ENCODE results near the gene PSG11.
"Not testable (repeated sequence)": the region's sequence is repeated elsewhere in the genome, so short reads cannot be mapped to it uniquely, and the experiment has no call there.

The PSG11 gene

DNA sequence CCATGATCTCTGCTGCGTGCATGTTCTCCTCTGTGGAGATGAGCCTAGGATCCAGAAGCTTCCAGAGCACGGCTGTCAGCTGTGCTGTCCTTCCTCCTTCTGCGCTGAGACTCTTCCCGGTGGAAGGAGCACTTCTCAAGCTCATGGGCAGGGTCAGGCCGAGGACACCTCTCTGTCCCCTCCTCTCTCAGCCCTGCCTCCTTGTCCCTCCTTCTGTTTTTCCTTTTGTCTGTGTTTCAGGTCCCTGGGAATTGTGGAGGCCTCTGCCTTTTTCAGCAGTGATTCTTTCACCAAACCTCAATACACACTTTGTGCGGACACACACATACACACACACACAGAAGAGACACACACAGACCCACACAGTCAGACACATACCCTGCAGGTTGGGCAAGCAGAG is at the start of gene PSG11:
PSG11 (minus strand) TSS at position 101 of the 400 bp plus-strand sequence; CDS start at position 4, 97 bp downstream.
- DNase-seq: not testable (repeated sequence)

DNA sequence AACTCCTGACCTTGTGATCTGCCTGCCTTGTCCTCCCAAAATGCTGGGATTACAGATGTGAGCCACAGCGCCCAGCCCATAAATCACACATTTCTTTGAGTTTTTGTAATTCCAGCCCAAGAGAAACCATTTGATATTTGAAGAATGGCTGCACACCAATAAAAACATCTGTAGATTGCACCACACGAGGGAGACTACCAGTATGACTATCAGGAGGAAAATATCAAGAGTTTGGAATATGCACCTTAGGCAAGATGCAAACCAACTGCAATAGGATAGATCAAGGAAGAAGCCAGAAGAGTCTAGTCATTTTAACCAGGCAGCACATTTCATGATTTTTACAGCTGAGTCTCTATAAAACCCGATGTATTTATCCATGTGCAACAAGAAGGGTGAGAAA is 36.1 kb upstream of the PSG11 start:
- not testable (repeated sequence) for DNase-seq

DNA sequence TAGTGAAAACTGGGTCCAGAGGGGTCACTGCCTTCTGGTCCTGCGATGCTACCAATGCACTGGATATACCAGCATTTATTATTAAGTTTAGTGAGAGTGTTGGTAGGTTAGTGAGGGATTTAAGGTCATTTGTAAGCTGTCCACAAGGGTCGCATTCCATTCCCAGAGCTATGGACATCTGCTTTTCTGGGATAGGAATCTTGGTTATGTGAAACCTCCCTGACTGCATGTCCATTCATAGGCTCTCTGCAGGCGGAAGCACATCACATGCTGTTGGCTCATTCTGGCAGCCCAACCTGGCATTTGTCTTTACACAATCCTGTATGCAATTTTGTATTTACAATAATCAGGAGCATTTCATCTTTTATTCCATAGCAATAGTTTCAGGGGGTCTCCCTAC is 35.1 kb upstream of the PSG11 start:
- DNase-seq: not testable (repeated sequence)

DNA sequence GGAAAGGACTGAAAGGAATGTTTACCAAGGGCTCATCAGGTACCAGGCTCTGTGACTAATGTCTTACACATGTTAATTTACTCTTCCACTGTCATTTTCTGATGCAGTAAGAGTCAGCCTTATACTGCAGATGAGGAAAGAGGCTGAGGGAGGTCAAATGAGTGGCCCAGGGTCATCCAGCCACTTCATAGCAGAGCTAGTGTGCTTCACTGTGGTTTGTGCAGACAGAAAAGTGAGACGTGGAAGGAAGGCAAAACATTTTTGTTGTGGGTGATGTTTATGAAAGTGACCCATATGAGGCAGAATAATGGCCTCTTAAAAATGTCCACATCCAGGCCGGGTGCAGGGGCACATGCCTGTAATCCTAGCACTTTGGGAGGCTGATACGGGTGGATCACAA is 34.0 kb upstream of the PSG11 start:
- not testable (repeated sequence) for DNase-seq

DNA sequence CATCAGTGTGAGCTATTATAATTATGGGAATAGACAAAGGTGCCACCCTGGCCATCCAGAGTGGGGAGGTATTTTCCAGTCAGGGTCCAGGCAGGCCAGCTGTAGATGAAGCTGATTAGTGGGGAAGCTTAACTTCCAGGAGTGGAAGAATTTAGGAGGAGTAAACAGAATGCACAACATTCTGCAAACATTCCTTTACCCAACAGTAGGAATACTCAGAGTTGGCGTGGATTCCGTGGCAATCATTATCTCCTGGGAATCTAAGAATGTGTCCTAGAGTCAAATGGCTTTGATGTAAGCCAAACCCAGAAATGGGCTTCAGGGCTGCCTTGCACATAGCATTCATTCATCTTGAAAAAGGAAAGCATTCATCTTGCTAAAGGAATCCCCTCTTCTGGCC is 33.2 kb upstream of the PSG11 start:
- not testable (repeated sequence) for DNase-seq

DNA sequence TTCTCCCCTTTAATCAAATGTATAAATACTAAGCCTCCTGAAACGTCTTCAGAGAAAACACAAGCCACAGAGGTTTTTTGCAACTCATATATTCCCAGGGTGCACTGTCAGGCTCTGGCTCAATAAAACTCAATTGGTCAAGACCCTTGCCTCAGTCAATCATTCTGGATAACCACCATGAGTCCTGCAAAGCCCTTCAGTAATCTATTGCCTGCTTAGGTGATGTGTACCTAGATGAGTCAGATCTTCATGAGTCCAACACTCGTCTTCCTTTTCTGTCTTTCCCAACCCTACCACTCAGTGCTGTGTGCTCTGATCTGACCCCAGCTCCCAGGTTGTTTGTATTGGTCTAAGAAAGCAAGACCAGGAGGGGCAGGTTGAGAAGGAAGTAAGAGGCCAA is 32.2 kb upstream of the PSG11 start:
- DNase-seq: not testable (repeated sequence)

DNA sequence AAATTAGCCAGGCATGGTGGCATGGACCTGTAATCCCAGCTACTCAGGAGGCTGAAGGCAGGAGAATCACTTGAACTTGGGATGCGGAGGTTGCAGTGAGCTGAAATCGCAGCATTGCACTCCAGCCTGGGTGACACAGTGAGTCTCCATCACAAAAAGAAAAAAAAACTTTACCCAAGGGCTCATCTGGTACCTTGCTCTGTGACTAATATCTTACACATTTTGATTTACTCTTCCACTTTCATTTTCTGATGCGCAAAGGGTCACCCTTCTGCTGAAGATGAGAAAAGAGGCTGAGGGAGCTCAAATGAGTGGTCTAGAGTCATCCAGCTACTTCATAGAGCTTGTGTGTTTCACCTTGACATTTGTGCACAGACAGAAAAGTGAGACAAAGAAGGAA is 21.7 kb upstream of the PSG11 start:
- DNase-seq: not testable (repeated sequence)

DNA sequence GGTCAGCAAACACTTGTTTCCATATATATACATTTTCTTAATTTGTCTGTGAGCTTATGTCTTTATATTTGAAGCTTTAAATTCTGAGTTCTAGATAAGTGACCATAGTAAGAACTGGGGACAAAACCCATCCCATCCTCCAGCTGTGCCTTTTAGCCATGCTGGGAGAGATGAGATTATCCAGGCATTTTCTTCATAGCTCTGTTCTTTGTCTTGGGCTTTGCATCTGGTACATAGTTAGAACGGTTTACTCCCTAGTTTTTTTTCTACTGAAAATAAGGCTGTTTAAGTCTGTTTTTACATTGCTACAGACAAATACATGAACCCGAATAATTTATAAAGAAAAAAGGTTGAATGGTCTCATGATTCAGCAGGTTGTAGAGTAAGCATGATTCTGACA is 20.3 kb upstream of the PSG11 start:
- DNase-seq: not testable (repeated sequence)

DNA sequence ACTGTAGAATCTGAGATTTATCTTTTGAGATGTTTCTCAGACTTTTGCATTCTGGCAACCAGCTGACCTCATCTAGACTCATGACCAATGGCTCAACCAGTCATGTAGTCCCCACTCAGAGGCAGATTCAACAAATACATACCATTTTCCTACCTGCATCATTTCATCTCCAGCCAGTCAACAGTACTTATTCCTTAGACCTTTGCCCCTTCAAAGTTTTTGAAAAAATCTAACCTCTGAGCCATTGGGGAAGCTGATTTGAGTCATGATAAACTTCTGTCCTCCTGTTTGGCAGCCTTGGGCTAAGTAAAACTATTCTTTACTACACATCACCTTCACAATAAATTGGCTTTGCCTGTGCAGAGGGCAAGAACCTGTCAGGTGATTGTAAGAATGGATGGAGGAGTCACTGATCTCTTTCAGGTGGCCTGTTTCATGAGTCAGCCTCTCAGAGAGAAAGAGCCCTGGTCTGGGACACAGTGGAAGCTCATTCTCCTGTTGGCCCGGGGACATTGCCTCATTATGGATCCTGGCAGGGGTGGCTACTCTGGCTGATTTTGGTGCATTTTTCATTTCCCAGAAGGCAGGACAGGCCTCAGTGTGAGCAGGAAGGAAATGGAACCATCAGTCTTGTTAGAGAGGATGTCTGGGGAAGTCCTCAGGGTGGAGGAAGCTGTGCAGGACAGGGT is 17.4 kb upstream of the PSG11 start:
- DNase-seq: not testable (repeated sequence)

DNA sequence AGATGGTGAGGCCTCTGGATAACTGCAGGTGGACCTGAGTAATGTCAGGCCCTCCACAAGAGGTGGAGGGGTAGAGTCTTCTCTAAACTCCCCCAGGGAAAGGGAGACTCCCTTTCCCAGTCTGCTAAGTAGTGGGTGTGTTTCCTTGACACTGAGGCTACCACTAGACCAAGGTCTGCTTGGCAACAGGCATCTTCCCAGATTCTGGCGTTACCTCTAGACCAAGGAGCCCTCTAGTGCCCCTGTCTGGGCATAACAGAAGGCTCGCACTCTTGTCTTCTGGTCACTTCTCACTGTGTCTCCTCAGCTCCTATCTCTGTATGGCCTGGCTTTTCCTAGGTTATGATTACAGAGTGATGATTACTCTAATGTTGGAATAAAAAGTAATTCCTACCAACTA is 5.4 kb upstream of the PSG11 start:
- DNase-seq: not testable (repeated sequence)

DNA sequence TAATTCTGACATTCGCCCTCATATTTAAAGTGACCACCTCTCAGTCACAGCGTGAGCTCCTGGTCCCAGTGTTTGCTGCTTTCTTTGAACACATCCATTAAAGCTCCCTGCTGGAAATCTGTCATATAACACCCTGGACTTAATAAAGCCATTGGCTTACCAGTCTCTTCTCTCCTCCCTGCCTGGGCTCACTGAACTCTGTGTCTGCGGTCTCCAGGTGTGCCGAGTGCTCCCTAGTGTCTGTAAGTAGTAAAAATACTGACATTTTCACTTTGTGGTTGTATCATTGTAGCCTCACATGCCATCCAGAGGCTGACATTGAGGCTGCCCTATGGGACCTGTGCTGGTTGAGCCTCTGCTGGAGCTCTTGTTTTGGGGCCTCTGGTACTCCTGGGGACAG is 2.6 kb upstream of the PSG11 start:
- DNase-seq: no peak

DNA sequence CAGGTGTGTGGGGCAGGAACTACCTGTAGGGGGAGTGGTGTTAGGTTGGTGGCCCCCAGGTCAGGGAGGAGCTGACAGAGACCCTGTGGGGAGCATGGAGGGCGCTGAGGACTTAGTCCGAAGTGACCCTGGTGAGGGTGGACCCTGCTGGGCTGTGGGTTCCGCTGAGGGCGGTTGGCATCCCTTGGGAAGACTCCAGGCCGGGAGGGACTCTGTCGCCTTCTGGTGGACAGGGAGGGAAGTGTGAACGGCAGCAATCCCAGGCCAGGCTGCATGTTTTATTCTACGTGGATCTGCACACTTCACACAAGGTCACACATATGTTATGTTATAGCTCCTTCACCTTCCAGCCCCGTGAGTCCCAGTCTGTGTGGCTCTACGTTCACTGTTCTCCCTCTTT is 1.7 kb upstream of the PSG11 start:
- not testable (repeated sequence) for DNase-seq

DNA sequence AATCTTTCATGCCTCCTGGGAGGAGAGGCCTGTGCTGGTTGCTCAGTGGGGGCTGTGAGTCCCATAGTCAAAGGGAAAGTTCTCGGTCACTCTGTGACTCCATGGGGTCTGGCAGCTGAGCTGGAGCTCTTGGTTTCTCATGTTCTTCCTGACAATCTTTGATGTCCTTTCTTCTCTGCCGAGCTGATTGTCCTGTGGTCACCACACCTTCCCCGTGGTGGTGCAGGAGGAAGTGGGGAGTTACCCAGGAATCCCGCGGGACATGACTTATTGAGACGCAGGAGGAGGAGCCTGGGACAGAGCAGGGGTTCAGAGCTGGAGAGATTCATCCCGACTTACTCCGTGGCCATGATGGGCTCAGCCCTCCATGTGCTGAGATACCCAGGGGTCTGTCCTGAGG is 792 bp upstream of the PSG11 start:
- not testable (repeated sequence) for DNase-seq

DNA sequence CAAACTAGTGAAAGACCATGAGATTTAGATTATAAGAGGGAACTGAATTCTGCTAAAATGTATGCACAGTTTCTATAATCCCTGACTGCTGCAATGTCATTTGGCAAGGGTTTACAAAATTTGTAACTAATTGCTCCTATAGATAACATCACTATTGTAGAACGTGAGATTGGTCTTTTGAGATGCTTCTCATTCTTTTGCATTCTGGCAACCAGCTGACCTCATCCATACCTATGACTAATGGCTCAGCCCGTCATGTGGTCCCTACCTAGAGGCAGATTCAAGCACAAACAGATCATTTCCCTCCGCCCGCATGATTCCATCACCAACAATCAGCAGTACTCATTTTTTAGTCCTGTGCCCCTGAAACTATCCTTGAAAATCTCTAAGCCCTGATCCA is 4.2 kb downstream of the PSG11 start:
- not testable (repeated sequence) for DNase-seq

DNA sequence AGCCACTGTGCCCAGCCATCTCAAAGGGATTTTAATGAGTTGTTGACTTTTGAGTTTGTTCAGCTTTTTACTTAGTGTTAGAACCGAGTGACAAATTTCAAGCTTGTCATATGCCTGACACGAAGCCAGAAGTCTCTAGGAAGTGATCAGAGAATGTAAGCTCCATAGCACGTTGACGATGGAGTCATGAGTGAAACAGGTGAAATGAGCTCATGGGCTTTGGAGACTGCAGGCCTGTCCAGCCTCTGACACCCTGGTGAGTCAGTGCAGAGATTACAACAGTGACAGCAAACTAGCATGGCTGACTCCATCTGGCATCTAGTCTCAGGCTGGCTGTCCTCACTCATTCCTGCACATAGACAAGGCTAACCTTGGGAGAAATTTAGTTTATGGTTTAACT is 4.6 kb downstream of the PSG11 start:
- not testable (repeated sequence) for DNase-seq

DNA sequence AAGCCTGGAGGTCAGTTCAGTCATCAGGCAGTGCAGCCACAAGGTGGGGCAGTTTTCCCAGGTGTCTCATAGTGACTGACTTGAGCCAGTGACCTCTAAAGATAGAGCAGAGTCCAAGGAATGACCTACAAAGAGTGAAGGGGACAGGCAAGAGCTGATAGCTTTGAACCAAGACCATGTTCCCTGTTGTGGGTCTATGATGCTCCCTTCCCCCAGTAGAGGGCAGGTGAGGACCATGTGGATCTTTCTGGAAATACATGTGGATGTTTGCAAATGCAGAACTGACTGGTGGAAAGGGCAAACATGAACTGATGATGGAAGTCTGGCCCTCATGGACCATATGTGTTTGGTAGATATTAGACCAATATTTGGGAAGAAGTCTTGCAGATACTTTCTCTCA is 6.7 kb downstream of the PSG11 start:
- DNase-seq: not testable (repeated sequence)

DNA sequence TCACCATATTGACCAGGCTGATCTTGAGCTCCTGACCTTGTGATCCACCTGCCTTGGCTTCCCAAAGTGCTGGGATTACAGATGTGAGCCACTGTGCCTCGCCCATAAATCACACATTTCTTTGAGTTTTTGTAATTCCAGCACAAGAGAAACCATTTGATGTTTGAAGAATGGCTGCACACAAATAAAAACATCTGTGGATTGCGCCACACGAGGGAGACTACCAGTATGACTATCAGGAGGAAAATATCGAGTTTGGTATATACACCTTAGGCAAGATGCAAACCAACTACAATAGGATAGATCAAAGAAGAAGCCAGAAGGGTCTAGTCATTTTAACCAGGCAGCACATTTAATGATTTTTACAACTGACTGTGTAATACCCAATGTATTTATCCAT is 20.4 kb downstream of the PSG11 start:
- DNase-seq: not testable (repeated sequence)

DNA sequence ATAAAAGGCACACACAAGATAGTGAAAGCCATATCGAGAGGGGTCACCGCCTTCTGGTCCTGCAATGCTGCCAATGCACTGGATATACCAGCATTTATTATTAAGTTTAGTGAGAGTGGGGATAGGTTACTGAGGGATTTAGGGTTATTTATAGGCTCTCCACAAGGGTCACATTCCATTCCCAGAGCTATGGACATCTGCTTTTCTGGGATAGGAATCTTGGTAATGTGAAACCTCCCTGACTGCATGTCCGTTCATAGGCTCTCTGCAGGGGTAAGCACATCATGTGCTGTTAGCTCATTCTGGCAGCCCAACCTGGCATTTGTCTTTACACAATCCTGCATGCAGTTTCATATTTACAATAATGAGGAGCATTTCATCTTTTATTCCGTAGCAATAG is 21.4 kb downstream of the PSG11 start:
- not testable (repeated sequence) for DNase-seq

DNA sequence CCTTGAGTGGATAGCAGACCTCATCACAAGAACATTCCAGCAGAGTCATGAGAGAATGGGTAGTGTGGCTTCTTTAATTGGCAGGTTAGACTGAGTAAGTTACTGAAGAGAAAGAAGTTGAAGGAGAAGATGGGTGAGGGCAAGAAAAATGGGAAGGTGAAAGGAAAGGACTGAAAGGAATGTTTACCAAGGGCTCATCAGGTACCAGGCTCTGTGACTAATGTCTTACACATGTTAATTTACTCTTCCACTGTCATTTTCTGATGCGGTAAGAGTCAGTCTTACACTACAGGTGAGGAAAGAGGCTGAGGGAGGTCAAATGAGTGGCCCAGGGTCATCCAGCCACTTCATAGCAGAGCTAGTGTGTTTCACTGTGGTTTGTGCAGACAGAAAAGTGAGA is 22.6 kb downstream of the PSG11 start:
- DNase-seq: not testable (repeated sequence)

DNA sequence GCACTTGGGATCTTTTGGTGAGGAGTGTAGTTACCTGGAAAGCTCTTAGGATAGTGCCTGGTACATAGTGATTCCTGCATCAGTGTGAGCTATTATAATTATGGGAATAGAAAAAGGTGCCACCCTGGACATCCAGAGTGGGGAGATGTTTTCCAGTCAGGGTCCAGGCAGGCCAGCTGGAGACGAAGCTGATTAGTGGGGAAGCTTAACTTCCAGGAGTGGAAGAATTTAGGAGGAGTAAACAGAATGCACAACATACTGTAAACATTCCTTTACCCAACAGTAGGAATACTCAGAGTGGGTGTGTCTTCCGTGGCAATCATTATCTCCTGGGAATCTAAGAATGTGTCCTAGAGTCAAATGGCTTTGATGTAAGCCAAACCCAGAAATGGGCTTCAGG is 23.3 kb downstream of the PSG11 start:
- not testable (repeated sequence) for DNase-seq

DNA sequence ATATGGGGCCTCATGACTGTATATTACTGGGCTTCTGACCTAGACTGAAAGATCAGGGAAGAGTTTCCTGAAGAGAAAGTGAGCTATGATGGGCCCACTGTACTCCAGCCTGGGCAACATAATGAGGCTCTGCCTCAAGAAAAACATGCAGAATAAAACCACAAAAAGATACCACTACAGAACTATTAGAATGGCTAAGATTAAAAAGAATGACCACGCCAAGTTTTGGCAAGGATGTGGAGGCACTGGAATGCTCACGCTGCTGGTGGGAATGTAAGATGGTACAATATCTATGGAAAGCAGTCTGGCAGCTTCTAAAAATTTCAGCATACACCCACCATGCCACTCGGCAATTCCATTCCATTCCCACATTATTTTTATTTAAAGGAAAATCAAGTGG is 30.1 kb downstream of the PSG11 start:
- DNase-seq: not testable (repeated sequence)

DNA sequence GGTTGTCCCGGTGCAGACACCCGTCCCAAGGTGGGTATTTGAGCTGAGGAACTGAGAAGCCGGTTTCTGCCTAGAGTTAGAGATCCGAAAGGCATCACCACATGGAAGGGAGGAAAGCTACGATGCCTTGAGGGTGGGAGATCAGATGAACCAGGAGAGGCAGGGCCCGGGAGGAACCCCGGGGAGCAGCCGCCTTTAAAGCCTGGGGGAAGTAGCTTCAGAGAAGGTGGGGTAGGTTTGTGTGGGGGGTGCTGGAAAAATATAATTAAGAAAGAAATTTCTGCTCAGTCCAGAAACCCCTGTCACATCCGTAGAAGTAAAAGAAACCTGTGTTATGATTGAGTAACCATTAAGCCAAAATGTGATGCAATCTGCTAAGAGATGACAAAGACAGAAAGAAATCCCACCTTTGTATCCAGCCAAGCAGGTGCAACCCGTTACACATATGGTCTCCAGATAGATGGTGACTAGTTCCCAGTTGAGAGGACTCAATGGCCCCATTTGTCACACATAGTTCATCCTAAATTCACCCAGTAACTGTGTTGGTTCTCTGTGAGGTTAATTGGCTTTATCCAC is 34.2 kb downstream of the PSG11 start:
- DNase-seq: not testable (repeated sequence)

DNA sequence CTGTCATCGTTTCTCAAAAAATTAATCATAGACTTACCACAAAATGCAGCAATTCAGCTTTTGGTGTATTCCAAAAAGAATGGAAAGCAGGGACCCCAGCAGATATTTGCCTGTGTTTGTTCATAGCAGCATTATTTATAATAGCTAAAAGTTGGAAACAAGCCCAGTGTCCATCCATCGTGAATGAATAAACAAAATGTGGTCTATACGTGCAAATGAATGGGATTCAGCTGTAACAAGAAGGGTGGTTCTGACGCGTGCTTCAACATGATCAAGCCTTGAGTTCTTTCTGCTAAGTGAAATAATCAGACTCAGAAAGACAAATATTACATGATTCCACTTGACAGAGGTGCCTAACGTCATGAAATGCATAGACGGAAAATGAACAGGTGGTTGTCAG is 36.4 kb downstream of the PSG11 start:
- DNase-seq: peak; percentile 66

DNA sequence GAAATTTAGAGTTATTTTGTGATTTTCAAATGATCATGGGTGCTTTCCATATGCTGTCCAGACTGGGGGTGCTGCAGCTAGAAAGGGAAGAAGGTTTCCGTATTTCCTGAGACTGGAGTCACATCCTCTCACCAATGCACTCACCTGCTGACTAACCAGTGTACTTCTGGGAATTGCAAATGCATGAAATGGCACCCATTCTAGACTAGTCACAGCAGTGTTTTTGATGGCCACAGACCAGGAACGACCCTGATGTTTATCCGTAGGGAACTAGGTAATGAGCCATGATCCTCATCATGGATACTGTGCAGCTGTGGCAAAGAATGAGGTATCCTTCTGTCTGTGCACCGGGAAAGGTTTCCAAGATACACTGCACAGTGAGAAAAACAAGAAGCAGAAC is 37.1 kb downstream of the PSG11 start:
- DNase-seq: peak; percentile 27

DNA sequence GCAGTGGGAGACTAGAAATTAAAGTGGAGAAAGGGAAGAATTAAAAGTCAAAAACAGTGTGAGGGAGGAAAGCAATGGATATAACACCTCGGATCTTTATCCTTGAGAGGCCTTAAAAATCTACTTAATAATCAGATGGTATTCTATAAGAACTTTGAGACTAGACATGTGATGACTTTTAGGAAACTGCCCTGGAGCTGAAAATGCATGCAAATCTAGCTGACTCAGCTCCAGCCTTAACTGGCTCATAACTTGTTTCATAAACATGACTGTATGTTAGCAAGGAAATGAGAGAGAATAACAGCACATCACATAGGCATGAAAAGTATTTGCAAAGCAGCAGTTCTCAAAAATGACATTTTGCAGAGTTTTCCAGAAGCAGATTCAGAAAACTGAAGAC is 38.1 kb downstream of the PSG11 start:
- not testable (repeated sequence) for DNase-seq
